Liver (tissue), 3 donors: ENCODE results near the gene CALY.

ENCODE experiments used
- CTCF ChIP-seq: fragments of 150-350 bp; IDR thresholded peaks from 2 replicates; pipeline ENCODE4 v1.5.1; 2017; ENCODE audit warnings: improper control_type of control experiment, low read depth, low read length; ENCODE audit not compliant: missing input control
- EGR1 ChIP-seq, 2 donors: IDR thresholded peaks; 2 replicates each; pipeline ENCODE4 v1.6.1; 2016 to 2018; ENCODE audit warnings: antibody characterized with exemption in 2 of 2, low read depth in 2 of 2
- FOXA1 ChIP-seq: IDR thresholded peaks from 2 replicates; pipeline ENCODE4 v1.6.1; 2016; ENCODE audit warnings: antibody characterized with exemption
- FOXA2 ChIP-seq: IDR thresholded peaks from 2 replicates; pipeline ENCODE4 v1.6.1; 2016; ENCODE audit warnings: antibody characterized with exemption
- GABPA ChIP-seq, 2 donors: IDR thresholded peaks in 1 of 2; conservative IDR thresholded peaks in 1 of 2; 2 replicates each; pipeline ENCODE4 v1.6.1; 2016; ENCODE audit warnings: antibody characterized with exemption in 2 of 2, mild to moderate bottlenecking in 1 of 2, moderate library complexity in 1 of 2
- MAX ChIP-seq: IDR thresholded peaks from 2 replicates; pipeline ENCODE4 v1.6.1; 2016; ENCODE audit warnings: antibody characterized with exemption
- RAD21 ChIP-seq, 2 donors: IDR thresholded peaks; 2 replicates each; pipeline ENCODE4 v1.6.1; 2016; ENCODE audit warnings: antibody characterized with exemption in 2 of 2, mild to moderate bottlenecking in 2 of 2
- REST ChIP-seq: IDR thresholded peaks from 2 replicates; pipeline ENCODE4 v1.6.1; 2016; ENCODE audit warnings: antibody characterized with exemption, mild to moderate bottlenecking
- RXRA ChIP-seq, 2 donors: IDR thresholded peaks; 2 replicates each; pipeline ENCODE4 v1.6.1; 2017 to 2018; ENCODE audit warnings: antibody characterized with exemption in 2 of 2, mild to moderate bottlenecking in 1 of 2
- TAF1 ChIP-seq: conservative IDR thresholded peaks from 2 replicates; pipeline ENCODE4 v1.6.1; 2016; ENCODE audit warnings: antibody characterized with exemption, mild to moderate bottlenecking
- YY1 ChIP-seq: IDR thresholded peaks from 2 replicates; pipeline ENCODE4 v1.6.1; 2016; ENCODE audit warnings: antibody characterized with exemption, mild to moderate bottlenecking
- ZBTB33 ChIP-seq: IDR thresholded peaks from 2 replicates; pipeline ENCODE4 v1.6.1; 2016; ENCODE audit warnings: antibody characterized with exemption
- donor health status: healthy.
- donor health status: healthy.

- TF ChIP-seq CTCF = no peak
- TF ChIP-seq FOXA2 = no peak
- no peak for TF ChIP-seq MAX
- no peak for TF ChIP-seq RXRA (IDR thresholded peaks at IDR 0.05)
- TF ChIP-seq YY1 = no peak
- no peak for TF ChIP-seq FOXA1
- no peak for TF ChIP-seq ZBTB33
- no peak for TF ChIP-seq EGR1 (IDR thresholded peaks at IDR 0.05; ENCODE audit: low read depth in 2 of 2)
- no peak for TF ChIP-seq TAF1
- TF ChIP-seq RAD21 (IDR thresholded peaks at IDR 0.05) = no peak
- no peak for TF ChIP-seq GABPA (IDR thresholded peaks at IDR 0.05 in 1 of 2, conservative IDR thresholded peaks at IDR 0.05 in 1 of 2)
- no peak for TF ChIP-seq REST
Measured at GRCh38 chr10:133364645-133365431, 28.1 kb upstream of the CALY start.
